Hepatocyte (in vitro differentiated cells): ENCODE measurements around the gene ESPL1.

Experiments used
- CTCF ChIP-seq: fragments of 200-600 bp; sonication (generic); IDR thresholded peaks from 2 replicates; pipeline ENCODE4 v1.5.1; 2016; ENCODE audit warnings: antibody characterized with exemption, mild to moderate bottlenecking; ENCODE audit not compliant: poor library complexity
- EZH2 ChIP-seq: fragments of 200-600 bp; sonication (generic); IDR thresholded peaks from 2 replicates; pipeline ENCODE4 v1.6.1; 2016; ENCODE audit warnings: antibody characterized with exemption, mild to moderate bottlenecking, borderline replicate concordance
- EZH2phosphoT487 ChIP-seq: fragments of 200-600 bp; sonication (generic); IDR thresholded peaks from one replicate; pipeline ENCODE4 v1.6.1; 2018; ENCODE audit warnings: antibody characterized with exemption, mild to moderate bottlenecking, low read depth, moderate library complexity; ENCODE audit not compliant: unreplicated experiment, severe bottlenecking

DNA sequence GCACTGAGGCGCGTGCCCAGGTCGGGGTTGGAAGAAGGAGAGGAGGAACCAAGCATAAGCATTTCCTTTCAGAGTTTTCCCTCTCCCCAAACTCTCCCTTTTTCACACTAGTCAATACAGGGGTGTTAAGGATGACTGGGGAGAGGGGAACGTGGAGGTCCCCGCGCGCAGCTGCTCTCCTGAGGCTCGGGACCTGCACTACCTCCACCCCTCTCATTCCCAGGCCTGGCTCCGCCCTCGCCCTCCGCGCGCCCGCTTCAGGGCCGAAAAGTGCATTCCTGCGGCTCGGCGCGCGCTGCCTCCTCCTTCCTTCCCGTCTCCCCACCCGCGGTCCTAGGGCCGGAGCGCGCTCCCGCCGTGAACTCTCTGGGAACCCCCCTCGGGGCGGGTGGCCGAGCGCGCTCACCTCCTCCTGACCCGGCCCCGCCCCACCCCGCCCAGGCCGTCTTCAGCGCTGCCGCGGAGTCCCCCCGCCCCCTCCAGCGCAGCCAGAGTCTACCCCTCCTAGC lies 47.4 kb upstream of the ESPL1 start:
- no peak for TF ChIP-seq CTCF
- no peak for TF ChIP-seq EZH2
- TF ChIP-seq EZH2phosphoT487 = no peak
